ENCODE results near the gene HOXA3. TPM values are rescaled to one million over a fixed set of nuclear protein-coding genes. Genes with fewer than 3 reads are reported as not detected.

The HOXA3 gene
- total and polyA plus RNA-seq, 2 of the 8 experiments (the other 6 are each of a cell fraction or from before 2014, with no cell fraction given): not detected

DNA sequence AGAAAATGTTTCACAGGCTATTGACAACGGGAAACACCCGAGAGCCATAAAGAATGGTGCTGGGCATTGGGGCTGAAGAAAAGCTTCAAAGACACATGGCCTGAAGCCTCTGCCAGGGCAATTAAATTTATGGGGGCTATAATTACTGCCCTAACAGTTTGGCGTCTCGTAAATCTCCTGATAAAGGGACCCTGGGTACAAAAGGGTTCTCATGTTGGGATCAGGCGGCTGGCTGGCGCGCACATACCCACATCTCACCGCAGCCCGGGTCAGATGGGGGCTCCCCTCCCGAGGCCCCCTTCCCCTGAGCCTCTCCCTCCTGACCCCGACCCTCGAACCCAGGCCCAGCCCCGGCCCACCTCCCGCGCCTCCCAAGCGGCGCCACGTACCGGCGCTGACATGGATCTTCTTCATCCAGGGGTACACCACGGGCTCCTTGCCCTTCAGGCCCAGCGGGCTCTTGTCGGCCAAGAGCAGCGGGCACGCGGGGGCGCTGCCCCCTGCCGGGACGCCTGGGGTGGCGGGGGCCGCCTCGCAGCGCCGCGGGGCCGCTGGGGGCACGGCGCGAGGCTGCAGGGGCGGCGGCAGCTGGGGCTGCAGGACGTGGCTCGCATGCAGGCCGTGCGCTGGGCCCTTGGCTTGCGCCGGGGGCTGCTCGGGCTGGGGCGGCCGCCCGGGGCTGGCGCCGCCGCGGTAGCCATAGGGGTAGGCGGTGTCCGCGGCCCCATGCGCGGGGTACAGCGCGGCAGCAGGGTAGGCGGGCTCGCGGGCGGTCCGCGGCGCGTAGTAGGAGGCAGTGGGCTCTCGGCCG is 22.4 kb downstream of the HOXA3 start:
- Histone ChIP-seq H3K56ac (replicated peaks; ENCODE audit: insufficient read length, low read depth, low read length) (no peak overlapping the region), H2BK20ac (ENCODE audit: low read length) (no peak overlapping the region), H3K23me2 (ENCODE audit: low read depth, low read length) (peaks cover 4% of the 10 kb centered on the region; the same call in 1 of the 2 replicates), H2AK5ac (ENCODE audit: low read depth, low read length) (no peak overlapping the region), H3K4me1 (replicated peaks in 1 of 4; ENCODE audit: control insufficient read depth in 3 of 4, insufficient read depth in 4 of 4, low read length in 3 of 4) (peaks cover 0 to 4% (median 2%) of the 10 kb centered on the region in 4 experiments; a peak in 4 of 7 replicates), H3K27ac (ENCODE audit: low read depth, low read length) (no peak overlapping the region), H3K4ac (replicated peaks; ENCODE audit: insufficient read length, low read depth, low read length) (no peak overlapping the region), H3K4me3 (ENCODE audit: extremely low read depth in 1 of 4, insufficient read depth in 2 of 4, low read depth in 3 of 4, low read length in 4 of 4) (peak overlapping the region in 2 of 4 experiments; percentile 11 to 60; a peak in 3 of 8 replicates), H3K4me2 (ENCODE audit: insufficient read depth in 1 of 2, low read depth in 2 of 2, low read length in 2 of 2) (peak overlapping the region; percentile 56 to 63), H3K36me3 (ENCODE audit: control insufficient read depth in 2 of 4, insufficient read depth in 4 of 4, low read length in 3 of 4) (peaks cover 0 to 16% (median 0%) of the 10 kb centered on the region in 4 experiments; a peak in 2 of 8 replicates), H2AFZ (ENCODE audit: low read length) (no peak overlapping the region), H2BK12ac (ENCODE audit: low read depth, low read length) (no peak overlapping the region), H3K23ac (ENCODE audit: insufficient read length) (no peak overlapping the region), H3K79me1 (ENCODE audit: low read depth, low read length) (no peaks in the 10 kb centered on the region), H2BK15ac (ENCODE audit: low read length) (no peak overlapping the region), H3K79me2 (ENCODE audit: control insufficient read depth in 1 of 2, insufficient read depth in 2 of 2, low read length in 2 of 2) (no peaks in the 10 kb centered on the region), H4K5ac (ENCODE audit: insufficient read length, low read depth, low read length) (no peak overlapping the region), H3K27me3 (replicated peaks in 1 of 4; ENCODE audit: control insufficient read depth in 3 of 4, extremely low read depth in 1 of 4, insufficient read depth in 3 of 4, low read length in 3 of 4) (peaks cover 98 to 100% (median 100%) of the 10 kb centered on the region in 4 experiments), H4K91ac (replicated peaks; ENCODE audit: insufficient read length, low read length) (no peak overlapping the region), H3K18ac (ENCODE audit: extremely low read depth, low read length) (no peak overlapping the region), H3K9me3 (ENCODE audit: insufficient read depth in 2 of 2, low read depth in 1 of 2, low read length in 1 of 2) (peaks cover 0 to 4% of the 10 kb centered on the region in 2 experiments; a peak in 1 of 4 replicates), H2BK120ac (replicated peaks; ENCODE audit: low read depth, low read length) (no peak overlapping the region), H4K8ac (ENCODE audit: extremely low read depth, insufficient read depth, low read length) (no peak overlapping the region), H2BK5ac (ENCODE audit: low read depth, low read length) (no peak overlapping the region), H3K9ac (replicated peaks in 1 of 4; ENCODE audit: extremely low read depth in 1 of 4, low read depth in 3 of 4, low read length in 3 of 4) (no peak overlapping the region), H4K20me1 (replicated peaks in 1 of 2; ENCODE audit: control insufficient read depth in 1 of 2, insufficient read depth in 2 of 2, low read length in 2 of 2) (peaks cover 14 to 32% of the 10 kb centered on the region in 2 experiments), H3K14ac (ENCODE audit: insufficient read length) (no peak overlapping the region)
- TF ChIP-seq YY1 (IDR thresholded peaks at IDR 0.05; ENCODE audit: low read depth, low read length): no peak
- peak; percentile 96; the same call in 1 of the 2 replicates for TF ChIP-seq CBX8 (IDR thresholded peaks at IDR 0.05; ENCODE audit: borderline replicate concordance, low read depth, low read length)
- TF ChIP-seq SUZ12 (IDR thresholded peaks at IDR 0.05; ENCODE audit: low read length): peak; percentile 87
- peak; percentile 6 for TF ChIP-seq RNF2 (IDR thresholded peaks at IDR 0.05; ENCODE audit: borderline replicate concordance, low read depth, low read length, missing control alignments, poor library complexity, severe bottlenecking)
- TF ChIP-seq EZH2 (IDR thresholded peaks at IDR 0.05; ENCODE audit: low read depth, low read length, severe bottlenecking): peak; percentile 97
- WGBS, 2 experiments (ENCODE audit: extremely low coverage in 1 of 2, insufficient coverage in 1 of 2, insufficient read length in 1 of 2, insufficient replicate concordance in 2 of 2, low coverage in 1 of 2, low lambda C conversion rate in 2 of 2, missing lambda C conversion rate in 1 of 2): 11% methylated on average over 30 of the region's 72 CpGs; no CpG with 5 or more reads in 1 of the 2 experiments
- ChIA-PET CTCF (ENCODE audit: partially characterized antibody) (interaction anchor here (1.4 to 2.4 kb wide), 3 partner anchors 10 to 266 kb away, joined by 3 to 13 read pairs (median 7); partner anchors contain the start of gene HOXA5), POLR2A (ENCODE audit: partially characterized antibody) (no interaction called here)
- FAIRE-seq: no peak
- DNase-seq (ENCODE audit: low read depth in 1 of 2, low spot score in 2 of 2): peak in 1 of 2 experiments; percentile 59
